AG08396 (cell line): ENCODE results near the gene KCNK4.

Experiments used
- DNase-seq: peaks from one replicate; pipeline ENCODE4 v3.0.0; 2012; ENCODE audit warnings: low spot score, mixed read lengths

Gene KCNK4

DNA sequence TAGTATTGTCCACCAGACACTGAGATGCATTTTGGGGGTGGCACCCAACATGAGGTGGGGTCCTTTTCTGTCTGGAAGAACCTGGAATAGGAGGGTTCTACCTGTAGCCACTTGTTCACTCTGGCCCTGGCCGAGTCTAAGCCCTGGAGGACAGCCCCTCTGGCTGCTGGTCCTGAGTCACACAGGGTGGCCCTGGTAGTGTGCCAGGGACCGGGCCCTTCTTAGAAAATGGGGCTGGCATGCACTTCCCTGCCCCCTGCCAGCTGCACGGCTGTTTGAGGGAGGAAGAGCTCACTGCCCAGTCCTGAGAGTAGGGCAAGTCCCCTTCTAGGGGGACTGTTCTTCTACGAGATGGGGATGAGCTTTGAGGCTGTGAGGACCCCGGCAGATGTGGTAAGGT is 37.6 kb upstream of the KCNK4 start:
- DNase-seq = peak; percentile 57

DNA sequence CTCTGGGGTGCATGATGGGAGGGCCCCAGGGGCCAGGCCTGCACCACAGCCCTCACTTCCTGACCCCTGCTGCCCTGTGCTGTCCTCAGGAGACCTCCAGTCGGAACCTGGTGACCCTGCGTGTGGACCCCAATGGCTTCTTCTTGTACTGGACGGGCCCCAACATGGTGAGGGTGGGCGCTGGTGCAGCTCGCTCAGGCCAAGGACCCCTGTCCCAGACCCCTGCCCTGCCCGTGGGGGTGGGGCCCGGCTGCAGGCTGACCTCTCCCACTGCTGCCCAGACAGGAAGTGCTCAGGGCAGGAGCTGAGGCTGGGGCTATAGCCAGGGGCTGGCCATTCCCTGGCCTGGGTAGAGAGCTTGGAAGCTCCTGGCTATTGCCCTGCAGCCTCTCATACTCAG is 36.8 kb upstream of the KCNK4 start:
- DNase-seq = no peak

DNA sequence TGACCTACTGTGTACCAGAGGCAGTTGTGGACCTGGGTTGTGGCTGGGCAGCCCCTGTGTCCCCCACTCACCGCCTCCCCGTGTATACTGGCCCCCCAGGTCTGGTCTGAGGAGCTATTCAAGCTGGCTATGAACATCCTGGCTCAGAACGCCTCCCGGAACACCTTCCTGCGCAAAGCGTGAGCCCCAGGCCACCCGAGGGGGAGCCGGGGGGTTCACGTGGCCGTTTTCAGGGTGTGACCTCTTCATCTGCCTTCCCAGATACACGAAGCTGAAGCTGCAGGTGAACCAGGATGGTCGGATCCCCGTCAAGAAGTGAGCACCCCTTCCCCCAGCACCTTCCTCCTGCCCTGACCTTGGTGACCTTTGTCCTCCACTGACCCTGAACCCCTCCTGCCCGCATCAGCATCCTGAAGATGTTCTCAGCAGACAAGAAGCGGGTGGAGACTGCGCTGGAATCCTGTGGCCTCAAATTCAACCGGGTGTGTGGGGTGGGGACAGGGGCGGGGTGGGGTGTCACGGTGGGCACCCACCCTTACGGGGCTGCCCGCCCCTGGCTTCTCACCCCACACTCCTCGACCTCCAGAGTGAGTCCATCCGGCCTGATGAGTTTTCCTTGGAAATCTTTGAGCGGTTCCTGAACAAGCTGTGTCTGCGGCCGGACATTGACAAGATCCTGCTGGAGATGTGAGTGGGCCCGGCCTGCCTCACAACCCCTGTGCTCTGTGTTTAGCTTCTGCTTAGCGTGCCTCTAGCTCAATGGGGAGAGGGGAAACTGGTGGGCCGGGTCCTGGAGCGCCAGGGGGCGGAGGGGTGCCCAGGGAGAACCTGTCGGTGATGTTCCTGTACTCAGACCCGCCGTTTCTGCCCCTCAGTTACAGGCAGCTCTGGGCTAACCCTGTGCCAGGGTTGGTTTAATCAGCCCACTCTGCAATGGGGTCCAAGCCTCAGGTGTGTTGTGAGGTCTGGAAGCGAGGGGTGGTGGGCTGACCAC is 35.7 kb upstream of the KCNK4 start:
- DNase-seq = no peak

DNA sequence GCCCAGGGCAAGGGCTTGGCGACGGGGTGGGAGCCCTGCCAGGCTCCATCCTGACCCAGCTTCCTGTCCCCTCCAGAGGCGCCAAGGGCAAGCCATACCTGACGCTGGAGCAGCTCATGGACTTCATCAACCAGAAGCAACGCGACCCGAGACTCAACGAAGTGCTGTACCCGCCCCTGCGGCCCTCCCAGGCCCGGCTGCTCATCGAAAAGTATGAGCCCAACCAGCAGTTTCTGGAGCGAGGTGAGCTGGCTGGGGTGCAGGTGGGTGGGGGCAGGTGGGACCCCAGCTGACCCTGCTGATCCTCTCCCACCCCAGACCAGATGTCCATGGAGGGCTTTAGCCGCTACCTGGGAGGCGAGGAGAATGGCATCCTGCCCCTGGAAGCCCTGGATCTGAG is 34.8 kb upstream of the KCNK4 start:
- no peak for DNase-seq

DNA sequence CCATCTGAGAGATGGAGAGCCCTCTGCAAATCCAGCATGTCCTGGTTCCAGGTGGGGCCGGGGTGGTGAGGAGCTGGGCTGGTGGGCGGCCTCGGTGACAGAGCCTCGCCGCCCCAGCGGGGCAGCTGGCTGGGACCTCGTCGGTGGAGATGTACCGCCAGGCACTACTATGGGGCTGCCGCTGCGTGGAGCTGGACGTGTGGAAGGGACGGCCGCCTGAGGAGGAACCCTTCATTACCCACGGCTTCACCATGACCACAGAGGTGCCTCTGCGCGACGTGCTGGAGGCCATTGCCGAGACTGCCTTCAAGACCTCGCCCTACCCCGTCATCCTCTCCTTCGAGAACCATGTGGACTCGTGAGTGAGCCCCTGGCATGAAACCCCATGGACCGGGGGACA is 32.7 kb upstream of the KCNK4 start:
- no peak for DNase-seq

DNA sequence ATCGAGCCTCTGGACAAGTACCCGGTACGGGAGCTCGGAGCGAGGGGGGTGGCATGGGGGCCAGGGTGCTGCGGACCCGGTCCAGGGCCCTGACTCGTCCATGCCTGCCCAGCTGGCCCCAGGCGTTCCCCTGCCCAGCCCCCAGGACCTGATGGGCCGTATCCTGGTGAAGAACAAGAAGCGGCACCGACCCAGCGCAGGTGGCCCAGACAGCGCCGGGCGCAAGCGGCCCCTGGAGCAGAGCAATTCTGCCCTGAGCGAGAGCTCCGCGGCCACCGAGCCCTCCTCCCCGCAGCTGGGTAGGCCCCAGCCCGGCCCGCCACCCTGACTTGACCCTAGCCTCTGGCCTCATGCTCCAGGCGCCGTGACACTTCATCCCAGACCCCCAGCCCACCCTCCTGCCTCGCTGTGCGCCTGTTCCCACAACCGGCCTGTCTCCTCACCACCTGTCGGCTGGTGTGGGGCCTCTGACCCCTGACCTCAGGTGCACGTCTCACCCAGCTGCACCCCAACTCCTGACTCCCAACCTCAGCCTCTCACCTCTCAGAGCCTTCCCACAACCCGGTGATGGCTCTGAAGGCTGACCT is 32.1 kb upstream of the KCNK4 start:
- no peak for DNase-seq

DNA sequence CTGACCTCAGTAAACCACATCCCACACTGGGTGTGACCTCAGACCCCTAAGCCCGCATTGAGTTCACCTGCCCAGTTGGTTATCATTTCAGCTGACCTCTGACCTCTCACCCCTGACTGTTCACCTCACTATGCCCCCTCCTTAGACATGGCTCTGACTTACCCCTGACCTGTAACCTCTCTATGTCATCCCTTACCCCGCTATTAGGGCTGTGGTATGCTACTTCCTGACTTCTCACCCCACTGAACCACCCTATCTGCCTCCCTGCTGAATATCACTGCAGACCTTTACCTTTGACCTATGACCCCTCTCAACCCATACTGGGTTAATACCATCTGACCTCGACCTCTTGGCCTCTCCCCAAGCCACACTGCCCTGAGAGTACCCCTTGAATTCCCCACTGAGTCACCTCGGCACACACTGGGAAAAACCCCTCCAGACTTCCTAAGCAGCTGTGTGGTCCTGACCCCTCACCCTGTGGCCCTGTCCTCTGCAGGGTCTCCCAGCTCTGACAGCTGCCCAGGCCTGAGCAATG is 31.5 kb upstream of the KCNK4 start:
- no peak for DNase-seq

DNA sequence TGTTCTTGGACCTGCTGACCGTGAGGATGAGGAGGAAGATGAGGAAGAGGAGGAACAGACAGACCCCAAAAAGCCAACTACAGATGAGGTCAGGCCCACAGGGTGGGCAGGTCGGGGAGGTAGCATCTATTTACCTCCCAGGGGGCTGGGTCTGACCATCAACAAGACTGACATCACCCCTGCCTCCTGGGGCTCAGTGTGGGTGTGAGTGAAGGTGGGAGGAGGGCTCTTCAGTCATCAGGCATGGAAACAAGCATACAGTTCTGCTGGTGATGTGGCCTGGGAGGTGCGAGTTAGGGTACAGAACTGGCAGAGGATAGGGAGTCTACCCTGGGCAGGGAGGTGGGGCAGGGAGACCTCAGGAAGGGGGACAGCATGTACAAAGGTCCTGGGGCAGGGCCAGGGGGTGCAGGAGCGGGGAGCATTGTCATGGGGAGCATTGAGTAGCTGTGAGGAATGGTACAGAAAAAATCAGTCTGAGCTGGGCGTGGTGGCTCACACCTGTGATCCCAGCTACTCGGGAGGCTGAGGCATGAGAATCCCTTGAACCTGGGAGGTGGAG is 30.9 kb upstream of the KCNK4 start:
- DNase-seq = no peak

DNA sequence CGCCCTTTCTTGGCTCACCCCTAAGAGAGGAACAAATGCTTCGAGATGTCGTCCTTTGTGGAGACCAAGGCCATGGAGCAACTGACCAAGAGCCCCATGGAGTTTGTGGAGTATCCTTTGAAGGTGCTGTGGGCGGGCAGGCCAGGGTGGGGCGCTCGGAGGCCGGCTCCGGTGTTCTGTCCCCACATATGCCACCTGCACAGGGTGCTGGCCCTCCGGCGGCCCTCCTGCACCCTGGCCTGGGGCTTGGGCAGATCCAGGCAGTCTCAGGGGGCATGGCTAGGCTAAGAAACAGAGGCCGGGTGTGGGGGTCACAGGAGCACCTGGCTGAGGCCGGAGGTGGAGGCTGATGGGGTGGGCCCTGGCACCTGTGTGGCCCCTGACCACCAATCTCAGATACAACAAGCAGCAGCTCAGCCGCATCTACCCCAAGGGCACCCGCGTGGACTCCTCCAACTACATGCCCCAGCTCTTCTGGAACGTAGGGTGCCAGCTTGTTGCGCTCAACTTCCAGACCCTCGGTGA is 29.5 kb upstream of the KCNK4 start:
- no peak for DNase-seq

DNA sequence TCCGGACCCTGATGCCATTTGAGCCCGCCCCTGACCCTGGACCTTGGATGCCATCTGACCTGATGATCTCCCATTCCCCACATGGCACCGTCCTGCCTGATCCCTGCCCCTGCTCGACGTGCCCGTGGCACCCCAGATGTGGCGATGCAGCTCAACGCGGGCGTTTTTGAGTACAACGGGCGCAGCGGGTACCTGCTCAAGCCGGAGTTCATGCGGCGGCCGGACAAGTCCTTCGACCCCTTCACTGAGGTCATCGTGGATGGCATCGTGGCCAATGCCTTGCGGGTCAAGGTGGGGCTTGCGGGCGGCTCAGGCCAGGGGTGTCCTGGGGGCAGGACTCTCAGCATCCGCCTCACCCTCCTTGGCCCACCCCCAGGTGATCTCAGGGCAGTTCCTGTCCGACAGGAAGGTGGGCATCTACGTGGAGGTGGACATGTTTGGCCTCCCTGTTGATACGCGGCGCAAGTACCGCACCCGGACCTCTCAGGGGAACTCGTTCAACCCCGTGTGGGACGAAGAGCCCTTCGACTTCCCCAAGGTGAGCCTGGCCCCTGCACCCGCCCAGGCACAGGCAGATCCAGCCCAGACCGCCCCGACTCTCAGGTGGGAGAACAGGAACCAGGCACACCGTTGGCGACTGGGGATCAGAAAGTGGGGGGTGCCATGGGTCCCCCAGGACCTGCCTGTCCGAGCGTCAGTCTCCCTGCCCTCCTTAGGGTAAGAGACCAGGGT is 28.7 kb upstream of the KCNK4 start:
- no peak for DNase-seq

DNA sequence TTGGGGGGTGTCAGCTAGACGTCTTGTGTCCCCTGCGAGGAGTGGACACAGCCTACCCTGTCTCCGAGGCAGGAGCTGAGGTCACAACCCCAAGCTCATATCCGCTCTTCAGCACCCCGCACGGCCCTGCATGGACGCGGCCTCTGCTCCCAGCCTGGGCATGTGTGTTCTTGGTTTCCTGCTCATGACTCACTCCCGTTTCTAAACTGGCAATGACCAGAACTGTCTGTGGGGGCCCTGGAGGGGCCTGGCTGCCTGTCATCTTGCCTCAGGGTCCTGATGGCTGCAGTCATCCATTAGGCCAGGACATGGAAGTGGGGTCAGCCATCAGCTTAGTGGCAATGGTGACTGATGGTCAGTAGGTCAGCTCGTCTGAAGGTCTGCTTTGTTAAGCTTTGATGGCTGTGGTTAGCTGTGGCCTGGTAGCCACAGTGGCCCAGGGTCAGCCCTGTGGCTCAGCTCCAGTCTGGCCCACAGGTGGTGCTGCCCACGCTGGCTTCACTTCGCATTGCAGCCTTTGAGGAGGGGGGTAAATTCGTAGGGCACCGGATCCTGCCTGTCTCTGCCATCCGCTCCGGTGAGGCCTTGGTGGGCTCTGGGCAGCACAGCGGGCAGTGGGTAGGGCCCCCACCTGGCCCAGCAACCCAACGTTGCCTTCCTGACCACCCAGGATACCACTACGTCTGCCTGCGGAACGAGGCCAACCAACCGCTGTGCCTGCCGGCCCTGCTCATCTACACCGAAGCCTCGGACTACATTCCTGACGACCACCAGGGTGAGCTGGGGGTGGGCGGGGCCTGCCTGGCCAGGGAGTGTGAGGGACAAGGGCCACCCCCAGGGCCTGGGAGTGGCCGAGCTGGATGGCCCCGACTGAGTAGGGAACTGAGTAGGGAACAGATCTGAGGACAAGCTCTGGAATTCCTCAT is 27.8 kb upstream of the KCNK4 start:
- DNase-seq = peak; percentile 37

DNA sequence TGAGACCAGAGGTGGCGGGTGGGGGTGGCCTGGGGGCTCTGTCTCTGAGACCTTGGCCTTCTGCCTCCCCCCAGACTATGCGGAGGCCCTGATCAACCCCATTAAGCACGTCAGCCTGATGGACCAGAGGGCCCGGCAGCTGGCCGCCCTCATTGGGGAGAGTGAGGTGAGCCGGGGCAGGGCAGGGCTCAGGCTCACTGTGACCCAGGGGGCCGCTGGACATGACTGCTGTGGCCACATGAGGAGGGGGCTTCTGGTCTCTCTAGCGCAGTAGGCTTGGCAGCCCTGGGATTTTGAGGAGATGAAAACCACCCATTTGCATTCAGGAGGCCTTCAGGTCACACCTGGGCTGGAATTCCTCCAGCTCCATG is 27.2 kb upstream of the KCNK4 start:
- no peak for DNase-seq

DNA sequence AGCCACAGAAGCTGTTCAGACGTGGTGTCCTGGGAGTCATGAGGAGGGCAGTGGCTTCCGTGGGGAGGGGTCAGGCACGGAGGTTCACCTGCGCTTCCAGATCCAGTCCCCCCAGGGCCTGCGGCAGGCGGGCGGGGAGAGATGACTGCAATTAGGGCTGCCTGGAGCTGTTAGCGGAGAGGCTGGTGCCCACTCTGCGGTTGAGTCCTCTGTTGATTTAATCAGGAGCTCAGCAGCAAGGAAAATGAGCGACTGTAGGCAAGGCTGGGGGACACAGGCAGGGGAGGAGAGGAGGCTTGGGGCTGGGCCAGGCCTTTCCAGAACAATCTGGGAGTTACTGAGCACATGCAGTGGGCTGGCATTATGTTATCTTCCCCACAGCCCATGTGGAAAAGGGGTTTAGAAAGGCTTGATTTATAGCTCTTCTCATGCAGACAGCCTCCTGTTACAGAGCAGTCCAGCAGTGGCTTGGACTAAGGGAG is 26.7 kb upstream of the KCNK4 start:
- DNase-seq = no peak

DNA sequence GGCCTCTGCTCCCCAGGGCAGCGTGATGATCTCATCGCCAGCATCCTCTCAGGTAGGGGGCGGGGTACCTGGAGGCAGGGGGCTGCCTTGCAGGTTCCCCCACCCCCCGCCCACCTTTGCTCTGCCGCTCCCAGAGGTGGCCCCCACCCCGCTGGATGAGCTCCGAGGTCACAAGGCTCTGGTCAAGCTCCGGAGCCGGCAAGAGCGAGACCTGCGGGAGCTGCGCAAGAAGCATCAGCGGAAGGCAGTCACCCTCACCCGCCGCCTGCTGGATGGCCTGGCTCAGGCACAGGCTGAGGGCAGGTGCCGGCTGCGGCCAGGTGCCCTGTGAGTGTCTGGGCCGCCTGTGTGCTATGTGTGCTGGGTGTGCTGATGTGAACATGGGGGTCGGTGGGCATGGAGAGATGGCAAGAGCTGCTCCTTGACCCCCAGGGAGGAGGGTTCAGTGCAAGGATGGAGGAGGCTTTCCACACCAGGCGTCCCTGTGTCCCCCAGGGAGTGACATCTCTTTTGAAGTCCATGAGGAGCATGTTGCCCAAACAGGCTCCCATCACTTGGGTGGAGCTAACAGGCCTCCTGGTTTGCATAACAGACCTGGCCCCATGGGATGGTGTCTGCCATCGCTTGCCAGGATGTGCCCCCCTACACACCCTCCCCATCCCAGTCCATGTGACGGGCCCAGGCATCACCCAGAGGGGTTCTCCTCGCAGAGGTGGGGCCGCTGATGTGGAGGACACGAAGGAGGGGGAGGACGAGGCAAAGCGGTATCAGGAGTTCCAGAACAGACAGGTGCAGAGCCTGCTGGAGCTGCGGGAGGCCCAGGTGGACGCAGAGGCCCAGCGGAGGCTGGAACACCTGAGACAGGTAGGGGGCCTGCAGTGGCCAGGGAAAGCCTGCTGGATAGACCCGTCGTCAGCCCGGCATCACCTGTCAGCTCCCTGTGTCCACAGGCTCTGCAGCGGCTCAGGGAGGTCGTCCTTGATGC is 25.6 kb upstream of the KCNK4 start:
- no peak for DNase-seq

DNA sequence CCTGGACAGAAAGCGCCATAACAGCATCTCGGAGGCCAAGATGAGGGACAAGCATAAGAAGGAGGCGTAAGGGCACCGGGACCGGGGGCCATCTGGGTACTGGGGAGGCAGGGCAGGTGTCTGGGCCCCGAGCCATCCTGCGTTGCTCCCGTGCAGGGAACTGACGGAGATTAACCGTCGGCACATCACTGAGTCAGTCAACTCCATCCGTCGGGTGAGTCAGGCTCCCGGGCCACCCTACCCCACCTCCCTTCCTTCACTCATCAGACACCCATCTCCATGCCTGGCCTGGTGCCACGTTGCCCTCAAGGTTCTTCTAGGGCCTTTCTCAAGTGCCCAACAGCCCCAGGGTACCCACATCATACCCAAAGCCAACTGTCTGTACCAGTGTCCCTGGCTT is 24.8 kb upstream of the KCNK4 start:
- no peak for DNase-seq

DNA sequence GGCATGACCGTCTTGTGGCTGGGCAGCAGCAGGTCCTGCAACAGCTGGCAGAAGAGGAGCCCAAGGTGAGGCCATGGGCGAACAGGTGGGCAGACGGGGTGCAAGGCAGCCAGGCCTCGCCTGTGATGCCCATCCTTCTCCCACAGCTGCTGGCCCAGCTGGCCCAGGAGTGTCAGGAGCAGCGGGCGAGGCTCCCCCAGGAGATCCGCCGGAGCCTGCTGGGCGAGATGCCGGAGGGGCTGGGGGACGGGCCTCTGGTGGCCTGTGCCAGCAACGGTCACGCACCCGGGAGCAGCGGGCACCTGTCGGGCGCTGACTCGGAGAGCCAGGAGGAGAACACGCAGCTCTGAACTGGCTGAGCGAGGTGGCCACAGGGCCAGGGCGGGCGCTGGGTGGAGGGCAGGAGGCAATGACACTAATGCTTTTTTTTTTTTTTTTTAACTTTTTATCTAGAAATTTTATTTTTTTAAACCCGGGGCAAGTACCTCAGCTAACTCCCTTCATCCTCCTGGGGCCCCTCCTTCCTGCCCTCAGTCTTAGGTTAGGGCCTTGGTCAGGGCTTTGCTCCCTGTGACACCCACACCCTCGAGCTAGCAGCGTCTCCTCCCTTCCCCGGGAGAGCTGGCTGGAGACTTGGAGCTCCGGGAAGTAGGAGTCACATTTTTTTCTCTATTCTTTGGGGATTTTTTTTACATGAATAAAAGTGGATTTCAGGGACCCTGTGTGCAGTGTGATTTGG is 23.7 kb upstream of the KCNK4 start:
- DNase-seq = no peak

DNA sequence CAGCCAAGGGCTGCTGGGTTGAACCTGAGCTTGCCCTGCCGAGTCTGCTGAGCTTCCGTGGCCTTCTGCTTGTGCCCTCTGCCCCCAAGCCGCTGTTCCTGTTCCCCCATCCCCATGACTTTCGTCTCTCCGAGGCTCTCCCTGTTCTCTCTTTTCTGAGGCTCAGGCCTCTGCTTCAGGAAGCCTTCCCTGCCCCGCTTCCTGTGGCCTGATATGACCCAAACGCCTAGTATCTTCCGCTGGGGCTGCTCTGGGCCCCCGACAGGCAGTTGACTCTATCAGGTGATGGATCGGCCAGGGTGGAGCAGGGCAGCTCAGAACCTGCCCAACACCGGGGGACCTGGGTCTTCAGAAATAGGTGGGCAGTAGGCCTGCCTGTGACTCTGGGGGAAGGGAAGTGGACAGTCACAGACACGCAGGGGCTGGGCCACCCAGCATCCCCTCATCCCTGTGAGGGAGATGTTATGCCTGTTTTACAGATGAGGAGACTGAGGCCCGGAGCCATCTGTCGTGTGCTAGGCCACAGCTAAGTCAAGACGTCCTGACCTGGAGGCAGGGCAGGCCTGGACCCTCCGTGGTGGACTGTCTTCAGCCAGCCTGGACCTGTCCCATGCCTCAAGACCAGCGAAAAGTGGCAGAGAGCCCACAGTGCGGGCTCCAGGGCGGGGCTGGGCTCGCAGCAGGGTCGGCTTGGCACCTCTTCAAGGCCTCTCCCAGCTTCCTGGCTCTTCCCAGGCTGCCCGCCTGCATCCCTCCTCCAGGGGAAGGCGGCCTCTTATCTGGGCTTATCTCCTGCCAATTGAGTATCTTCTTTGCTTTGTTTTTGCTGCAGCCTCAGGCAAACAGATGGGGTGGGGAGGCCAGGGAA is 22.8 kb upstream of the KCNK4 start:
- DNase-seq = no peak
